Esophagus muscularis mucosa (tissue), 4 donors: ENCODE measurements around the gene TAF11L14.

Experiments
- EP300 ChIP-seq: sonication (generic); formaldehyde crosslinking; IDR thresholded peaks from one replicate; pipeline ENCODE4 v1.6.1; 2017; ENCODE audit warnings: antibody characterized with exemption
- POLR2A ChIP-seq: fragments of 450-650 bp; IDR thresholded peaks from one replicate; pipeline ENCODE4 v1.6.1; 2017; ENCODE audit warnings: antibody characterized with exemption, moderate library complexity, mild to moderate bottlenecking, low read depth
- POLR2AphosphoS5 ChIP-seq, 2 donors: sonication (generic); formaldehyde crosslinking; IDR thresholded peaks; one replicate each; pipeline ENCODE4 v1.6.1; 2017; ENCODE audit warnings: antibody characterized with exemption in 2 of 2
- TF ChIP-seq, protein P1 (sequence below), 3 experiments: fragments of 200-600 bp in 2 of 3; fragments of 450-650 bp in 1 of 3; sonication (generic) in 2 of 3; IDR thresholded peaks; one replicate each; pipeline ENCODE4 v1.5.1; 2017 to 2019; ENCODE audit warnings: antibody characterized with exemption in 3 of 3, mild to moderate bottlenecking in 2 of 3, moderate library complexity in 1 of 3

- no peak for TF ChIP-seq POLR2A
- TF ChIP-seq POLR2AphosphoS5 (IDR thresholded peaks at IDR 0.05), result no peak
- TF ChIP-seq, protein P1, sequence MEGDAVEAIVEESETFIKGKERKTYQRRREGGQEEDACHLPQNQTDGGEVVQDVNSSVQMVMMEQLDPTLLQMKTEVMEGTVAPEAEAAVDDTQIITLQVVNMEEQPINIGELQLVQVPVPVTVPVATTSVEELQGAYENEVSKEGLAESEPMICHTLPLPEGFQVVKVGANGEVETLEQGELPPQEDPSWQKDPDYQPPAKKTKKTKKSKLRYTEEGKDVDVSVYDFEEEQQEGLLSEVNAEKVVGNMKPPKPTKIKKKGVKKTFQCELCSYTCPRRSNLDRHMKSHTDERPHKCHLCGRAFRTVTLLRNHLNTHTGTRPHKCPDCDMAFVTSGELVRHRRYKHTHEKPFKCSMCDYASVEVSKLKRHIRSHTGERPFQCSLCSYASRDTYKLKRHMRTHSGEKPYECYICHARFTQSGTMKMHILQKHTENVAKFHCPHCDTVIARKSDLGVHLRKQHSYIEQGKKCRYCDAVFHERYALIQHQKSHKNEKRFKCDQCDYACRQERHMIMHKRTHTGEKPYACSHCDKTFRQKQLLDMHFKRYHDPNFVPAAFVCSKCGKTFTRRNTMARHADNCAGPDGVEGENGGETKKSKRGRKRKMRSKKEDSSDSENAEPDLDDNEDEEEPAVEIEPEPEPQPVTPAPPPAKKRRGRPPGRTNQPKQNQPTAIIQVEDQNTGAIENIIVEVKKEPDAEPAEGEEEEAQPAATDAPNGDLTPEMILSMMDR (IDR thresholded peaks at IDR 0.05), result no peak
- TF ChIP-seq EP300, result no peak
These were observed 29.3 kb upstream of the TAF11L14 start for GRCh38 chr5:17604951-17605350.
